ENCODE data around the gene MIOX. TPM values are rescaled to one million over a fixed set of nuclear protein-coding genes. Genes with fewer than 3 reads are reported as not detected.

The MIOX gene
- total RNA-seq, 1 experiment from 2014 or later = 0.32 TPM

DNA sequence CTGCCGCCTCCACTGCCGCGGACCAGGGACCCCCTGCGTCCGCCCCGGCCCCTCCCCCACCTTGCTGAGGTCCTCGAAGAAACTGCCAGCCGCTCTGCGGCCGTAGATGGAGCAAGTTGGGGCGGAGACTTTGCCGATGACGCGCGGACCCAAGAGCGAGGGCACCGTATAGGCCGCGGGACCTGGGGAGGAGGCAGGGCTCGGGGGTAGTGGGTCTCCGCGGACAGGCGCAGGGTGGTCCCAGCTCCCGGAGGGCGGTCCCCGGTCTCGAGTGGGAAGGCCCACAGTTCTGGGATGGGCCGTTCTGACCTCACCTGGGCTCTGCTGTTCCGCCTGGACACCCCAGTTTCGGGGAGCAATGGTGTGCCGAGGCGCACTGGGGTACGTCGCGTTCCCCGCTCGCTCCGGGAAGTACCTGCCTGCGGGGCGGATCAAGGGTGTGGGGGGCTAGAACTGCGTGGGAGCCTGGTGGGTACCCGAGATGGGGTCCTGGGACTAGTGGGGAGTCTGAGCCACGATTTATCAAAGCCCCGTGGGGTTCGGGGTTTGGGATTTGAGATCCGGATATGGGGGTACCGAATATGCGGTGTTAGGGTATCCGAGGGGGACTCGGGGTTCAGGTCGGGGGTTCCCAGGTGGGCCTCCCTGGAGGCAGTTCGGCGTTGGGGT is 44.4 kb downstream of the MIOX start:
- BruUV-seq (replicated peaks) = no TSS peak
- Histone ChIP-seq H3K9me3 (ENCODE audit: low read depth, low read length, poor library complexity, severe bottlenecking) (no peaks in the 10 kb centered on the region), H3K36me3 (ENCODE audit: insufficient read depth, low read length, poor library complexity, severe bottlenecking) (no peaks in the 10 kb centered on the region), H3K4me1 (ENCODE audit: insufficient read depth, low read length, poor library complexity, severe bottlenecking) (peaks cover 21% of the 10 kb centered on the region), H3K27ac (ENCODE audit: low read depth, low read length, poor library complexity, severe bottlenecking) (no peak overlapping the region), H3K27me3 (replicated peaks; ENCODE audit: insufficient read depth, low read depth, low read length, poor library complexity) (peaks cover 23% of the 10 kb centered on the region), H3K4me3 (ENCODE audit: low read depth, low read length, poor library complexity, severe bottlenecking) (peak overlapping the region; percentile 46)
- peak; percentile 73 for DNase-seq (ENCODE audit: low spot score)
- TF ChIP-seq, protein P1, sequence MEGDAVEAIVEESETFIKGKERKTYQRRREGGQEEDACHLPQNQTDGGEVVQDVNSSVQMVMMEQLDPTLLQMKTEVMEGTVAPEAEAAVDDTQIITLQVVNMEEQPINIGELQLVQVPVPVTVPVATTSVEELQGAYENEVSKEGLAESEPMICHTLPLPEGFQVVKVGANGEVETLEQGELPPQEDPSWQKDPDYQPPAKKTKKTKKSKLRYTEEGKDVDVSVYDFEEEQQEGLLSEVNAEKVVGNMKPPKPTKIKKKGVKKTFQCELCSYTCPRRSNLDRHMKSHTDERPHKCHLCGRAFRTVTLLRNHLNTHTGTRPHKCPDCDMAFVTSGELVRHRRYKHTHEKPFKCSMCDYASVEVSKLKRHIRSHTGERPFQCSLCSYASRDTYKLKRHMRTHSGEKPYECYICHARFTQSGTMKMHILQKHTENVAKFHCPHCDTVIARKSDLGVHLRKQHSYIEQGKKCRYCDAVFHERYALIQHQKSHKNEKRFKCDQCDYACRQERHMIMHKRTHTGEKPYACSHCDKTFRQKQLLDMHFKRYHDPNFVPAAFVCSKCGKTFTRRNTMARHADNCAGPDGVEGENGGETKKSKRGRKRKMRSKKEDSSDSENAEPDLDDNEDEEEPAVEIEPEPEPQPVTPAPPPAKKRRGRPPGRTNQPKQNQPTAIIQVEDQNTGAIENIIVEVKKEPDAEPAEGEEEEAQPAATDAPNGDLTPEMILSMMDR (conservative IDR thresholded peaks at IDR 0.05; ENCODE audit: low read depth, low read length) = no peak
- no peak for TF ChIP-seq EZH2 (IDR thresholded peaks at IDR 0.05; ENCODE audit: borderline replicate concordance, low read depth, low read length, poor library complexity, severe bottlenecking)
- intact Hi-C loops (cut with micrococcal nuclease; ENCODE audit: unreplicated experiment) = no loop called here
- POLR2A ChIA-PET (ENCODE audit: low non-redundant PET) = no interaction called here
- CTCF ChIA-PET = no interaction called here

DNA sequence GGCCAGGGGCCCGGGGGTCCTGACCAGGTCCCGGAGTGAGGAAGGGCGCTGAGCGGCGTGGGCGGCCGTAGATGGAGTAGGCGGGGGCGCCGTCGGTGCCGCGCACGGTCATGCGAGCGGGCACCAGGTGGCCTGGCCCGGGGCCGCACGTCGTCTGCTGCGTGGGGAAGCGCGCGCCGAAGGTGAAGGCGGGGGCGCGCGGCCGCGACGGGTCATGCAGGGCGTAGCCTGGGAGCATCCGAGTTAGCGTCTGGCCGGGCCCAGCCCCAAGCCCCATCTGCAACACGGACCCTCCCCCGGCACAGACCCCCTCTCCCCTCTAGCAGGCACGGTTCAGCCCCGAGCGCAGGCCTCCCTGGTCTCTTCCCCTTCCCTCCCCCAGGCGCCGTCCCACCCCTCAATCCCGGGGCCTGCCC is 44.9 kb downstream of the MIOX start:
- Histone ChIP-seq H3K36me3 (ENCODE audit: insufficient read depth, low read length, poor library complexity, severe bottlenecking) (no peaks in the 10 kb centered on the region), H3K27me3 (replicated peaks; ENCODE audit: insufficient read depth, low read depth, low read length, poor library complexity) (peaks cover 23% of the 10 kb centered on the region), H3K4me3 (ENCODE audit: low read depth, low read length, poor library complexity, severe bottlenecking) (peak overlapping the region; percentile 46), H3K9me3 (ENCODE audit: low read depth, low read length, poor library complexity, severe bottlenecking) (no peaks in the 10 kb centered on the region), H3K4me1 (ENCODE audit: insufficient read depth, low read length, poor library complexity, severe bottlenecking) (peaks cover 20% of the 10 kb centered on the region), H3K27ac (ENCODE audit: low read depth, low read length, poor library complexity, severe bottlenecking) (no peak overlapping the region)
- ChIA-PET POLR2A (ENCODE audit: low non-redundant PET) (no interaction called here), CTCF (no interaction called here)
- DNase-seq (ENCODE audit: low spot score) = no peak
- no TSS peak for BruUV-seq (replicated peaks)
- TF ChIP-seq, protein P1 (conservative IDR thresholded peaks at IDR 0.05; ENCODE audit: low read depth, low read length) = no peak
- no peak for TF ChIP-seq EZH2 (IDR thresholded peaks at IDR 0.05; ENCODE audit: borderline replicate concordance, low read depth, low read length, poor library complexity, severe bottlenecking)
- intact Hi-C loops (cut with micrococcal nuclease; ENCODE audit: unreplicated experiment) = no loop called here

DNA sequence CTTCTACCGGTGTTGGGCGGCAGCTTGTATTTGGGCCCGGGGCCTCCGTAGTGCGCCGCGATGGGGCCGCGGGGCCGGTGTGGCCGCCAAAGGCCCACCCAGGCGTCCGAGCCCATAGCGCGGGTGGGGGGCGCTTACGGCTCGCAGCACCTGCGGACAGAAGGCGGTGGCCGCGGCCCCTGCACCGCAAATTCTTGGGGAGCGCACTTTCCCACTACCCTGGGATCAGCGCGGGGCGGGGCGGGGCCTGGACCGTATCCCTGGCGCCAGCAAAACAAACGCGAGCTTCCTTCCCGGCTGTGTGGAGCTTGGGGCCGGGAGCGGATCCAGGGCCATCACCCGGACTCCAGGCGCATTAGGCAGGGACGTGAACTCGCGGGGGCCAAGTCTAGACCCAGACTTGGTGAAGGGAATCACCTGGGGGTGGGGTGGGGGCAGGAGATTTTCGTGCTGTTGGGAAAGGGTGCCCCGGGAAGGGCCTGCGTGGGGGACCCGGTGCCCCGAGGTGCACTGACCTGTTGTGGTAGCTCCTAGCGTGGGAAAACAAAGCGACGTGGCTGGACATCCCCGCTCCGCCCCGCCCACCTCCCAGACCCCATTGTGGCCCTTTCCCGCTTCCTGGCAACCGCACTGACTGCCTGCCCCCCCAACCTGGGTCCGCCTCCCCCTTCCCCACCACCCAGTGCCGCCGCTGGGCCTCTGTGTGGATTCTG is 45.5 kb downstream of the MIOX start:
- CTCF ChIA-PET = no interaction called here
- Histone ChIP-seq H3K36me3 (ENCODE audit: insufficient read depth, low read length, poor library complexity, severe bottlenecking) (no peaks in the 10 kb centered on the region), H3K9me3 (ENCODE audit: low read depth, low read length, poor library complexity, severe bottlenecking) (no peaks in the 10 kb centered on the region), H3K27ac (ENCODE audit: low read depth, low read length, poor library complexity, severe bottlenecking) (no peak overlapping the region), H3K4me3 (ENCODE audit: low read depth, low read length, poor library complexity, severe bottlenecking) (peak overlapping the region; percentile 46), H3K27me3 (replicated peaks; ENCODE audit: insufficient read depth, low read depth, low read length, poor library complexity) (peaks cover 23% of the 10 kb centered on the region), H3K4me1 (ENCODE audit: insufficient read depth, low read length, poor library complexity, severe bottlenecking) (peaks cover 17% of the 10 kb centered on the region)
- TF ChIP-seq EZH2 (IDR thresholded peaks at IDR 0.05; ENCODE audit: borderline replicate concordance, low read depth, low read length, poor library complexity, severe bottlenecking) = no peak
- TF ChIP-seq, protein P1 (conservative IDR thresholded peaks at IDR 0.05; ENCODE audit: low read depth, low read length) = no peak
- BruUV-seq (replicated peaks) = no TSS peak
- no peak for DNase-seq (ENCODE audit: low spot score)
- POLR2A ChIA-PET (ENCODE audit: low non-redundant PET) = no interaction called here
- intact Hi-C loops (cut with micrococcal nuclease; ENCODE audit: unreplicated experiment) = no loop called here
